GM12878 (cell line): ENCODE measurements around the gene RAD51B. TPM values are rescaled to one million over a fixed set of nuclear protein-coding genes. Genes with fewer than 3 reads are reported as not detected.

ENCODE experiments used
- ATAC-seq: fragments of 200-7000 bp; cut with Tn5 transposase; 3 replicates; pipeline ENCODE4 v1.9.1; 2020; ENCODE audit warnings: mild to moderate bottlenecking, moderate library complexity
- BruUV-seq: library from RNA; stranded (reverse); fragments of 400-500 nt; replicated peaks from 2 replicates; lab custom pipeline; 2021; lab: Mats Ljungman, UMichigan
- CTCF ChIA-PET: fragments of 300-600 bp; sonication (Branson Sonifier 250); formaldehyde crosslinking; extraction: SDS; loops from one replicate; lab custom pipeline; 2021; ENCODE audit warnings: inconsistent platforms; lab: Yijun Ruan, JAX
- POLR2A ChIA-PET: fragments of 350-600 bp; formaldehyde crosslinking; extraction: SDS; loops from one replicate; lab custom pipeline; 2021; ENCODE audit warnings: inconsistent platforms; lab: Charles Lee
- RAD21 ChIA-PET: fragments of 300-600 bp; sonication (Branson Sonifier 250); formaldehyde crosslinking; loops from one replicate; lab custom pipeline; 2023; ENCODE audit warnings: antibody characterized with exemption; ENCODE audit not compliant: unreplicated experiment; lab: Charles Lee
- SMC1A ChIA-PET: fragments of 300-600 bp; sonication (Branson Sonifier 250); formaldehyde crosslinking; loops from one replicate; lab custom pipeline; 2023; ENCODE audit not compliant: unreplicated experiment, uncharacterized antibody; lab: Charles Lee
- DNase-seq: peaks from one replicate; pipeline ENCODE4 v3.0.0-alpha.2; 2011; ENCODE audit warnings: low read depth, low spot score
- FAIRE-seq: peaks from 3 replicates; lab custom pipeline; 2011; peaks lifted over from hg19 to GRCh38; lab: Jason Lieb, UNC
- H2AFZ ChIP-seq: 2 replicates; pipeline ENCODE4 v1.6.0; 2011; ENCODE audit warnings: low read depth, low read length, control low read depth; ENCODE audit not compliant: control insufficient read depth
- H3K27ac ChIP-seq: 2 replicates; pipeline ENCODE4 v1.5.1; 2011; ENCODE audit warnings: control low read depth; ENCODE audit not compliant: control insufficient read depth, insufficient read depth
- H3K27me3 ChIP-seq, 2 experiments: replicated peaks in 1 of 2; 2 replicates each; pipeline versions ENCODE4 v1.6.0 to v1.6.1; 2011; ENCODE audit warnings: low read length in 1 of 2; ENCODE audit not compliant: control insufficient read depth in 2 of 2, insufficient read depth in 2 of 2
- H3K36me3 ChIP-seq, 2 experiments: 2 replicates each; pipeline ENCODE4 v1.5.1; 2011; ENCODE audit warnings: low read length in 1 of 2; ENCODE audit not compliant: control insufficient read depth in 2 of 2, insufficient read depth in 2 of 2
- H3K4me1 ChIP-seq: 2 replicates; pipeline ENCODE4 v1.6.1; 2011; ENCODE audit warnings: mild to moderate bottlenecking, low read length, moderate library complexity, mixed read lengths; ENCODE audit not compliant: control insufficient read depth, insufficient read depth
- H3K4me2 ChIP-seq: 2 replicates; pipeline ENCODE4 v1.6.0; 2011; ENCODE audit warnings: control low read depth; ENCODE audit not compliant: control insufficient read depth, insufficient read depth
- H3K4me3 ChIP-seq: fragments of 200-600 bp; sonication (generic); 2 replicates; pipeline ENCODE4 v1.5.1; 2016
- H3K79me2 ChIP-seq: 2 replicates; pipeline ENCODE4 v1.6.0; 2011; ENCODE audit warnings: low read length; ENCODE audit not compliant: control insufficient read depth, insufficient read depth
- H3K9ac ChIP-seq: 2 replicates; pipeline ENCODE4 v1.8.0; 2011; ENCODE audit warnings: low read length, control low read depth, mixed read lengths; ENCODE audit not compliant: control insufficient read depth, insufficient read depth
- H3K9me3 ChIP-seq: replicated peaks from 3 replicates; pipeline ENCODE4 v1.5.1; 2011; ENCODE audit warnings: mild to moderate bottlenecking, low read length; ENCODE audit not compliant: control insufficient read depth, insufficient read depth
- H4K20me1 ChIP-seq: 2 replicates; pipeline ENCODE4 v1.6.0; 2011; ENCODE audit not compliant: control insufficient read depth, insufficient read depth
- CUX1 ChIP-seq: IDR thresholded peaks from 2 replicates; pipeline ENCODE4 v1.6.1; 2012; ENCODE audit warnings: improper control_type of control experiment, low read depth, low read length; ENCODE audit not compliant: insufficient replicate concordance
- FOS ChIP-seq: IDR thresholded peaks from 3 replicates; pipeline ENCODE4 v1.6.1; 2011; ENCODE audit warnings: borderline replicate concordance; ENCODE audit not compliant: insufficient read length; ENCODE audit errors: extremely low read depth
- HDGF ChIP-seq: fragments of 450-650 bp; IDR thresholded peaks from 2 replicates; pipeline ENCODE4 v1.6.1; 2016; ENCODE audit warnings: antibody characterized with exemption
- JUND ChIP-seq: IDR thresholded peaks from 2 replicates; pipeline ENCODE4 v1.6.1; 2012; ENCODE audit warnings: low read depth, mild to moderate bottlenecking, low read length, improper control_type of control experiment, moderate library complexity
- MLLT1 ChIP-seq: fragments of 450-650 bp; IDR thresholded peaks from 2 replicates; pipeline ENCODE4 v1.6.1; 2016; ENCODE audit warnings: mild to moderate bottlenecking
- NR2F1 ChIP-seq: fragments of 450-650 bp; conservative IDR thresholded peaks from 2 replicates; pipeline ENCODE4 v1.6.1; 2017; ENCODE audit warnings: mild to moderate bottlenecking
- POU2F2 ChIP-seq: IDR thresholded peaks from 3 replicates; pipeline ENCODE4 v1.6.1; 2011; ENCODE audit warnings: low read depth, mild to moderate bottlenecking, low read length, borderline replicate concordance
- RCOR1 ChIP-seq: conservative IDR thresholded peaks from 2 replicates; pipeline ENCODE4 v1.6.1; 2012; ENCODE audit warnings: low read depth, low read length, improper control_type of control experiment
- SREBF2 ChIP-seq: IDR thresholded peaks from 2 replicates; pipeline ENCODE4 v1.6.1; 2012; ENCODE audit warnings: mild to moderate bottlenecking, low read length
- STAT1 ChIP-seq: fragments of 450-650 bp; conservative IDR thresholded peaks from 2 replicates; pipeline ENCODE4 v1.6.1; 2014; ENCODE audit warnings: antibody characterized with exemption, mild to moderate bottlenecking
- YBX1 ChIP-seq: fragments of 450-650 bp; IDR thresholded peaks from 2 replicates; pipeline ENCODE4 v1.6.1; 2016; ENCODE audit warnings: antibody characterized with exemption
- ZNF384 ChIP-seq: IDR thresholded peaks from 2 replicates; pipeline ENCODE4 v1.6.1; 2012; ENCODE audit warnings: low read depth, mild to moderate bottlenecking, low read length, improper control_type of control experiment, borderline replicate concordance
- WGBS: methylation state at CpG from one replicate; pipeline ENCODE4 v1.1.6; 2016; ENCODE audit warnings: low lambda C conversion rate; ENCODE audit not compliant: insufficient replicate concordance, insufficient coverage; ENCODE audit errors: missing lambda C conversion rate; 5-methylcytosine and 5-hydroxymethylcytosine counted together
- in situ Hi-C: fragments of 300-500 bp; cut with MboI; formaldehyde crosslinking; loops from 9 replicates; pipeline ENCODE4 v1.14.3; 2018; ENCODE audit warnings: mixed read lengths
- intact Hi-C: fragments of 100-400 bp; cut with micrococcal nuclease; formaldehyde crosslinking; loops from one replicate; pipeline ENCODE4 v1.14.2; 2022; ENCODE audit not compliant: unreplicated experiment
- polyA plus RNA-seq, 11 experiments: library from polyadenylated mRNA; depleted of rRNA in 4 of 11; unstranded in 6 of 11; stranded (reverse) in 5 of 11; fragments of >200 nt; fragmentation: Nextera tagmentation in 4 of 11; fragmentation: Illumina TruSeq in 1 of 11; extraction: Ambion mirVana in 4 of 11; extraction: Trizol in 1 of 11; gene quantifications; 1 replicate in 1 of 11; 2 replicates in 10 of 11; pipeline versions ENCODE4 v1.2.1 to v1.2.3, GENCODE V29; 2011 to 2016; ENCODE audit warnings: inconsistent platforms in 2 of 11, missing spikeins in 2 of 11, low read depth in 1 of 11
- total RNA-seq, 4 experiments: library from RNA; depleted of rRNA in 3 of 4; stranded (reverse); fragments of >200 nt in 3 of 4; fragmentation: Illumina TruSeq in 1 of 4; extraction: Trizol in 1 of 4; gene quantifications; 2 replicates each; pipeline versions ENCODE4 v1.2.1 to v1.2.3, GENCODE V29; 2013 to 2021
- TF ChIP-seq, protein P1 (sequence below): fragments of 450-650 bp; IDR thresholded peaks from 2 replicates; pipeline ENCODE4 v1.6.1; 2014; ENCODE audit warnings: mild to moderate bottlenecking

Gene RAD51B
- total and polyA plus RNA-seq, 10 of the 15 experiments (the other 5 are each of a cell fraction or from before 2014, with no cell fraction given), result 9.8 to 26.8 (median 21.3) TPM

DNA sequence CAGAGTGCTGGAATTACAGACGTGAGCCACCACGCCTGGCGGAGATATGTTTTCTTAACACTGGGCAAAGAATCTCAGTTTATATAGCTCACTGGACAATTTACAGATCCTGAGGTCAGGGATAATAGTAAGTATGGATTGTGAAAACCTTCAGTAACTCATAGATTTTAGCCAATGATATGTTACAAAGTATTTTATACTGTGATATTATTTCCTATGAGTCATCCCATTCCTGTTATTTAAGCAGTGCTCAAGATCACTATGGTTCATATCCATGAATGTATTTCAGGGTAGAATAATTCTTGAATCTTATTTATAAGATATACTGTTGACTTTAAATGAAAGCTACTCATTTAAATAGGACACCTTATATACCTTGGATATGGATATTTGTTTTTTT is 107.2 kb downstream of the RAD51B start:
- Histone ChIP-seq H3K4me3 (no peak overlapping the region), H4K20me1 (no peaks in the 10 kb centered on the region), H3K4me1 (no peaks in the 10 kb centered on the region), H2AFZ (no peak overlapping the region), H3K27ac (no peak overlapping the region), H3K9me3 (peaks cover 2% of the 10 kb centered on the region; the same call in 2 of the 3 replicates), H3K4me2 (no peak overlapping the region), H3K36me3 (no peaks in the 10 kb centered on the region), H3K27me3 (no peaks in the 10 kb centered on the region), H3K9ac (no peak overlapping the region), H3K79me2 (no peaks in the 10 kb centered on the region)
- FAIRE-seq (no peak), ATAC-seq (no peak), DNase-seq (no peak)
- SMC1A ChIA-PET, result interaction anchor here (1.3 kb wide), 1 partner anchor 595 kb away, joined by 3 read pairs; no protein-coding TSS in a partner anchor
- RAD21 ChIA-PET, result no interaction called here
- BruUV-seq, result no TSS peak
- in situ Hi-C loops, result no loop called here
- WGBS, result 84% methylated on average over 3 of the region's 3 CpGs
- TF ChIP-seq POU2F2 (no peak), HDGF (no peak), ZNF384 (no peak), RCOR1 (no peak), MLLT1 (no peak), STAT1 (no peak), FOS (no peak), SREBF2 (no peak), YBX1 (no peak), NR2F1 (no peak), JUND (no peak), CUX1 (no peak)
- TF ChIP-seq, protein P1, sequence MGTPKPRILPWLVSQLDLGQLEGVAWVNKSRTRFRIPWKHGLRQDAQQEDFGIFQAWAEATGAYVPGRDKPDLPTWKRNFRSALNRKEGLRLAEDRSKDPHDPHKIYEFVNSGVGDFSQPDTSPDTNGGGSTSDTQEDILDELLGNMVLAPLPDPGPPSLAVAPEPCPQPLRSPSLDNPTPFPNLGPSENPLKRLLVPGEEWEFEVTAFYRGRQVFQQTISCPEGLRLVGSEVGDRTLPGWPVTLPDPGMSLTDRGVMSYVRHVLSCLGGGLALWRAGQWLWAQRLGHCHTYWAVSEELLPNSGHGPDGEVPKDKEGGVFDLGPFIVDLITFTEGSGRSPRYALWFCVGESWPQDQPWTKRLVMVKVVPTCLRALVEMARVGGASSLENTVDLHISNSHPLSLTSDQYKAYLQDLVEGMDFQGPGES, result no peak
- CTCF ChIA-PET, result interaction anchor here (1.6 kb wide), 1 partner anchor 88 kb away, joined by 3 read pairs; no protein-coding TSS in a partner anchor
- POLR2A ChIA-PET, result no interaction called here
- intact Hi-C loops, result no loop called here
